GM12892 (cell line): ENCODE results near the gene GALP.

Experiments used
- POLR2A ChIP-seq: IDR thresholded peaks from 2 replicates; pipeline ENCODE4 v1.6.1; 2011; ENCODE audit warnings: low read depth, low read length, control low read depth
- POLR2AphosphoS5 ChIP-seq: IDR thresholded peaks from 2 replicates; pipeline ENCODE4 v1.6.1; 2011; ENCODE audit warnings: low read depth, low read length, control low read depth

GRCh38 chr19:56150358-56150757 lies 25.4 kb upstream of the GALP start:
- TF ChIP-seq POLR2AphosphoS5, result no peak
- no peak for TF ChIP-seq POLR2A
